SK-N-SH (cell line): Measurements from ENCODE around the gene RABGAP1L. TPM values are rescaled to one million over a fixed set of nuclear protein-coding genes. Genes with fewer than 3 reads are reported as not detected.

Experiments used
- CTCF ChIA-PET: fragments of 300-600, 350-600 bp; formaldehyde crosslinking; extraction: SDS; loops from one replicate; lab custom pipeline; 2021; lab: Yijun Ruan, JAX
- POLR2A ChIA-PET: fragments of 350-600 bp; sonication (Branson Sonifier 250); formaldehyde crosslinking; extraction: SDS; loops from one replicate; lab custom pipeline; 2020; ENCODE audit warnings: antibody characterized with exemption, inconsistent platforms; lab: Yijun Ruan, JAX
- DNase-seq: peaks from one replicate; pipeline ENCODE4 v3.0.0; 2012
- H2AFZ ChIP-seq: fragments of 200-600 bp; sonication (generic); 2 replicates; pipeline ENCODE4 v1.8.1; 2016; ENCODE audit warnings: antibody characterized with exemption, mild to moderate bottlenecking, low read depth
- H3F3A ChIP-seq: fragments of 200-600 bp; sonication (generic); replicated peaks from 2 replicates; pipeline ENCODE3; 2016; ENCODE audit warnings: antibody characterized with exemption, mild to moderate bottlenecking; ENCODE audit not compliant: insufficient read depth
- H3K27ac ChIP-seq, 2 experiments: fragments of 200-500 bp in 1 of 2; fragments of 200-600 bp in 1 of 2; sonication (Bioruptor generic) in 1 of 2; sonication (generic), shearing (Covaris generic) in 1 of 2; 2 replicates each; pipeline versions ENCODE4 v1.5.1 to v1.6.1; 2014 to 2016; ENCODE audit warnings: low read depth in 2 of 2, inconsistent platforms in 1 of 2, low read length in 1 of 2, mild to moderate bottlenecking in 1 of 2, mixed read lengths in 1 of 2
- H3K27me3 ChIP-seq: fragments of 200-600 bp; sonication (generic), shearing (Covaris generic); 2 replicates; pipeline ENCODE4 v1.6.1; 2016; ENCODE audit warnings: mixed run types; ENCODE audit not compliant: insufficient read depth
- H3K36me3 ChIP-seq, 2 experiments: fragments of 200-500 bp in 1 of 2; fragments of 200-600 bp in 1 of 2; sonication (Bioruptor generic) in 1 of 2; sonication (generic) in 1 of 2; replicated peaks in 1 of 2; 2 replicates each; pipeline versions ENCODE3 to v1.5.1; 2014 to 2016; ENCODE audit warnings: low read length in 1 of 2, mild to moderate bottlenecking in 1 of 2; ENCODE audit not compliant: insufficient read depth in 2 of 2, control insufficient read depth in 1 of 2
- H3K4me1 ChIP-seq, 2 experiments: fragments of 200-500 bp in 1 of 2; fragments of 200-600 bp in 1 of 2; sonication (Bioruptor generic) in 1 of 2; sonication (generic), shearing (Covaris generic) in 1 of 2; 2 replicates each; pipeline versions ENCODE4 v1.5.1 to v1.6.1; 2014 to 2016; ENCODE audit warnings: low read depth in 1 of 2, low read length in 1 of 2, mixed run types in 1 of 2; ENCODE audit not compliant: insufficient read depth in 2 of 2, control insufficient read depth in 1 of 2
- H3K4me2 ChIP-seq: fragments of 200-600 bp; sonication (generic), shearing (Covaris generic); 2 replicates; pipeline ENCODE4 v1.6.1; 2017; ENCODE audit warnings: mixed run types
- H3K4me3 ChIP-seq, 2 experiments: fragments of 200-500 bp in 1 of 2; fragments of 200-600 bp in 1 of 2; sonication (Bioruptor generic) in 1 of 2; sonication (generic), shearing (Covaris generic) in 1 of 2; 2 replicates each; pipeline versions ENCODE4 v1.5.1 to v1.8.1; 2014 to 2016; ENCODE audit warnings: low read depth in 2 of 2, inconsistent platforms in 1 of 2, low read length in 1 of 2, mild to moderate bottlenecking in 1 of 2, mixed read lengths in 1 of 2, moderate library complexity in 1 of 2
- H3K79me2 ChIP-seq: fragments of 200-600 bp; sonication (generic); 2 replicates; pipeline ENCODE4 v1.8.1; 2017; ENCODE audit warnings: mild to moderate bottlenecking; ENCODE audit not compliant: insufficient read depth
- H3K9ac ChIP-seq: fragments of 200-600 bp; sonication (generic); 2 replicates; pipeline ENCODE4 v1.6.1; 2017; ENCODE audit warnings: mixed run types
- H3K9me2 ChIP-seq: fragments of 200-600 bp; sonication (generic); 2 replicates; pipeline ENCODE4 v1.6.1; 2017; ENCODE audit warnings: mixed run types
- H3K9me3 ChIP-seq: fragments of 200-600 bp; sonication (generic); 2 replicates; pipeline ENCODE4 v1.6.1; 2017; ENCODE audit warnings: mixed run types, mild to moderate bottlenecking, moderate library complexity
- H4K20me1 ChIP-seq: fragments of 200-600 bp; sonication (generic); 2 replicates; pipeline ENCODE4 v1.6.1; 2017; ENCODE audit warnings: mild to moderate bottlenecking, mixed run types; ENCODE audit not compliant: insufficient read depth
- ELF1 ChIP-seq: IDR thresholded peaks from 2 replicates; pipeline ENCODE4 v1.4.0; 2012
- EP300 ChIP-seq, 2 experiments: IDR thresholded peaks; 2 replicates each; pipeline versions ENCODE4 v1.4.0 to v1.6.1; 2012; ENCODE audit warnings: borderline replicate concordance in 1 of 2, low read depth in 1 of 2, low read length in 1 of 2
- EZH2phosphoT487 ChIP-seq: fragments of 200-600 bp; sonication (generic); IDR thresholded peaks from 2 replicates; pipeline ENCODE4 v1.6.1; 2017; ENCODE audit warnings: low read depth, mixed run types, mild to moderate bottlenecking, antibody characterized with exemption, moderate library complexity, borderline replicate concordance
- FOXM1 ChIP-seq: IDR thresholded peaks from 2 replicates; pipeline ENCODE4 v1.4.0; 2012; ENCODE audit warnings: low read depth, mild to moderate bottlenecking
- GABPA ChIP-seq: IDR thresholded peaks from 2 replicates; pipeline ENCODE4 v1.4.0; 2012; ENCODE audit warnings: low read depth, mild to moderate bottlenecking
- JUND ChIP-seq: IDR thresholded peaks from 2 replicates; pipeline ENCODE4 v1.4.0; 2012
- MEF2A ChIP-seq: IDR thresholded peaks from 2 replicates; pipeline ENCODE4 v1.4.0; 2012; ENCODE audit warnings: low read depth, borderline replicate concordance
- MXI1 ChIP-seq: IDR thresholded peaks from 2 replicates; pipeline ENCODE4 v1.6.1; 2012; ENCODE audit warnings: mild to moderate bottlenecking, low read depth, low read length, improper control_type of control experiment
- NFIC ChIP-seq: IDR thresholded peaks from 2 replicates; pipeline ENCODE4 v1.4.0; 2012; ENCODE audit warnings: borderline replicate concordance
- POLR2AphosphoS5 ChIP-seq: IDR thresholded peaks from 2 replicates; pipeline ENCODE4 v1.6.1; 2012; ENCODE audit warnings: low read depth, low read length
- RFX5 ChIP-seq: IDR thresholded peaks from 2 replicates; pipeline ENCODE4 v1.6.1; 2012; ENCODE audit warnings: mild to moderate bottlenecking, improper control_type of control experiment, low read length
- SIN3A ChIP-seq: IDR thresholded peaks from 2 replicates; pipeline ENCODE4 v1.6.1; 2012; ENCODE audit warnings: low read depth, mild to moderate bottlenecking, low read length, moderate library complexity, borderline replicate concordance
- SMC3 ChIP-seq: IDR thresholded peaks from 2 replicates; pipeline ENCODE4 v1.6.1; 2012; ENCODE audit warnings: low read depth, low read length, improper control_type of control experiment
- TCF12 ChIP-seq: IDR thresholded peaks from 2 replicates; pipeline ENCODE4 v1.4.0; 2012
- YY1 ChIP-seq: IDR thresholded peaks from 2 replicates; pipeline ENCODE4 v1.4.0; 2012; ENCODE audit warnings: low read depth, mild to moderate bottlenecking
- WGBS: methylation state at CpG from one replicate; pipeline ENCODE4 v1.1.6; 2017; ENCODE audit warnings: low lambda C conversion rate; 5-methylcytosine and 5-hydroxymethylcytosine counted together
- polyA plus RNA-seq, 3 experiments: library from polyadenylated mRNA; depleted of rRNA; stranded (reverse); fragments of >200 nt; gene quantifications; 2 replicates each; pipeline ENCODE4 v1.2.3, GENCODE V29; 2012
- TF ChIP-seq, protein P1 (sequence below): IDR thresholded peaks from 2 replicates; pipeline ENCODE4 v1.4.0; 2012; ENCODE audit warnings: low read depth, borderline replicate concordance
- TF ChIP-seq, protein P2 (sequence below): fragments of 150-350 bp; IDR thresholded peaks from 2 replicates; pipeline ENCODE4 v1.6.1; 2016; ENCODE audit warnings: mild to moderate bottlenecking, low read depth, low read length
- TF ChIP-seq, protein P3 (sequence below): IDR thresholded peaks from 2 replicates; pipeline ENCODE4 v1.6.1; 2012; ENCODE audit warnings: mild to moderate bottlenecking, low read depth, low read length, moderate library complexity
- TF ChIP-seq, protein P4 (sequence below): IDR thresholded peaks from 2 replicates; pipeline ENCODE4 v1.4.0; 2012; ENCODE audit warnings: low read depth, borderline replicate concordance

Gene RABGAP1L
- polyA plus RNA-seq, 1 of the 3 experiments (the other 2 are of a cell fraction): 7.2 TPM

DNA sequence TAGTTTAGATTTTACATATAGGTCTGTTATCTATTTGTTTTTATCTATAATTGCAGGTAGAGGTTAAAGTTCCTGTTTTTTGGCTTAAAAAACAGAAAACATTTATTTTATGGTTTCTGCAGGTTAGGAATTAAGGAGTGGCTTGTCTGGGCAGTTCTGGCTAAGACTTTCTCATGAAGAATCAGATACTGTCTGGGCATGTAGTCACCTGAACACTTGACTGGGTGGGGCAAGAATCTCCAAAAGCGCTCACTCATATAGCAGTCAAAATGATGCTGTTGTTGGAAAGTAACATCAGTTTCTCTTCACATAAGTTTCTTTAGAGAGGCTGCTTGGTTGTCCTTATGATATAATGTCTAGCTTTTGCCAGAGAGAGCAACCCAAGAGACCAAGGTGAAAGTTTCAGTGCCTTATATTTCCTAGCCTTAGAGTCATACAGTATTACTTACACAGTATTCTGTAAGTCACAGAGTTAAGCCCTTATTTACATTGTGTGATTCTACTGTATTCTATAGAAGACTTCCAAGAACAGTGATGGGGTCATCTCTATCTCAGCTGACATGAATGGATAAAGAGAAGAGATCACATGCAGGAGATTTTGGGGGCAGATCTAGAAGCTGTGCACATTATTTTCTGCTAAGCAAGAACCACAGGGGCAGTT is 163.0 kb downstream of the RABGAP1L start:
- no peaks in the 10 kb centered on the region for H3K79me2 ChIP-seq
- no peaks in the 10 kb centered on the region for H3F3A ChIP-seq
- ChIA-PET CTCF (no interaction called here), POLR2A (no interaction called here)
- no peak overlapping the region for H3K27ac ChIP-seq
- H3K4me1 ChIP-seq: no peaks in the 10 kb centered on the region
- TF ChIP-seq YY1 (no peak), MEF2A (no peak), SMC3 (no peak), EZH2phosphoT487 (no peak), POLR2AphosphoS5 (no peak), TCF12 (no peak), JUND (no peak), MXI1 (no peak), RFX5 (no peak), FOXM1 (no peak), NFIC (no peak), ELF1 (no peak), GABPA (no peak), EP300 (IDR thresholded peaks at IDR 0.05; ENCODE audit: borderline replicate concordance in 1 of 2, low read depth in 1 of 2, low read length in 1 of 2) (no peak), SIN3A (no peak)
- TF ChIP-seq, protein P1, sequence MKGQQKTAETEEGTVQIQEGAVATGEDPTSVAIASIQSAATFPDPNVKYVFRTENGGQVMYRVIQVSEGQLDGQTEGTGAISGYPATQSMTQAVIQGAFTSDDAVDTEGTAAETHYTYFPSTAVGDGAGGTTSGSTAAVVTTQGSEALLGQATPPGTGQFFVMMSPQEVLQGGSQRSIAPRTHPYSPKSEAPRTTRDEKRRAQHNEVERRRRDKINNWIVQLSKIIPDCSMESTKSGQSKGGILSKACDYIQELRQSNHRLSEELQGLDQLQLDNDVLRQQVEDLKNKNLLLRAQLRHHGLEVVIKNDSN: no peak
- TF ChIP-seq, protein P2, sequence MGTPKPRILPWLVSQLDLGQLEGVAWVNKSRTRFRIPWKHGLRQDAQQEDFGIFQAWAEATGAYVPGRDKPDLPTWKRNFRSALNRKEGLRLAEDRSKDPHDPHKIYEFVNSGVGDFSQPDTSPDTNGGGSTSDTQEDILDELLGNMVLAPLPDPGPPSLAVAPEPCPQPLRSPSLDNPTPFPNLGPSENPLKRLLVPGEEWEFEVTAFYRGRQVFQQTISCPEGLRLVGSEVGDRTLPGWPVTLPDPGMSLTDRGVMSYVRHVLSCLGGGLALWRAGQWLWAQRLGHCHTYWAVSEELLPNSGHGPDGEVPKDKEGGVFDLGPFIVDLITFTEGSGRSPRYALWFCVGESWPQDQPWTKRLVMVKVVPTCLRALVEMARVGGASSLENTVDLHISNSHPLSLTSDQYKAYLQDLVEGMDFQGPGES: no peak
- TF ChIP-seq, protein P3, sequence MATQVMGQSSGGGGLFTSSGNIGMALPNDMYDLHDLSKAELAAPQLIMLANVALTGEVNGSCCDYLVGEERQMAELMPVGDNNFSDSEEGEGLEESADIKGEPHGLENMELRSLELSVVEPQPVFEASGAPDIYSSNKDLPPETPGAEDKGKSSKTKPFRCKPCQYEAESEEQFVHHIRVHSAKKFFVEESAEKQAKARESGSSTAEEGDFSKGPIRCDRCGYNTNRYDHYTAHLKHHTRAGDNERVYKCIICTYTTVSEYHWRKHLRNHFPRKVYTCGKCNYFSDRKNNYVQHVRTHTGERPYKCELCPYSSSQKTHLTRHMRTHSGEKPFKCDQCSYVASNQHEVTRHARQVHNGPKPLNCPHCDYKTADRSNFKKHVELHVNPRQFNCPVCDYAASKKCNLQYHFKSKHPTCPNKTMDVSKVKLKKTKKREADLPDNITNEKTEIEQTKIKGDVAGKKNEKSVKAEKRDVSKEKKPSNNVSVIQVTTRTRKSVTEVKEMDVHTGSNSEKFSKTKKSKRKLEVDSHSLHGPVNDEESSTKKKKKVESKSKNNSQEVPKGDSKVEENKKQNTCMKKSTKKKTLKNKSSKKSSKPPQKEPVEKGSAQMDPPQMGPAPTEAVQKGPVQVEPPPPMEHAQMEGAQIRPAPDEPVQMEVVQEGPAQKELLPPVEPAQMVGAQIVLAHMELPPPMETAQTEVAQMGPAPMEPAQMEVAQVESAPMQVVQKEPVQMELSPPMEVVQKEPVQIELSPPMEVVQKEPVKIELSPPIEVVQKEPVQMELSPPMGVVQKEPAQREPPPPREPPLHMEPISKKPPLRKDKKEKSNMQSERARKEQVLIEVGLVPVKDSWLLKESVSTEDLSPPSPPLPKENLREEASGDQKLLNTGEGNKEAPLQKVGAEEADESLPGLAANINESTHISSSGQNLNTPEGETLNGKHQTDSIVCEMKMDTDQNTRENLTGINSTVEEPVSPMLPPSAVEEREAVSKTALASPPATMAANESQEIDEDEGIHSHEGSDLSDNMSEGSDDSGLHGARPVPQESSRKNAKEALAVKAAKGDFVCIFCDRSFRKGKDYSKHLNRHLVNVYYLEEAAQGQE: no peak
- TF ChIP-seq, protein P4, sequence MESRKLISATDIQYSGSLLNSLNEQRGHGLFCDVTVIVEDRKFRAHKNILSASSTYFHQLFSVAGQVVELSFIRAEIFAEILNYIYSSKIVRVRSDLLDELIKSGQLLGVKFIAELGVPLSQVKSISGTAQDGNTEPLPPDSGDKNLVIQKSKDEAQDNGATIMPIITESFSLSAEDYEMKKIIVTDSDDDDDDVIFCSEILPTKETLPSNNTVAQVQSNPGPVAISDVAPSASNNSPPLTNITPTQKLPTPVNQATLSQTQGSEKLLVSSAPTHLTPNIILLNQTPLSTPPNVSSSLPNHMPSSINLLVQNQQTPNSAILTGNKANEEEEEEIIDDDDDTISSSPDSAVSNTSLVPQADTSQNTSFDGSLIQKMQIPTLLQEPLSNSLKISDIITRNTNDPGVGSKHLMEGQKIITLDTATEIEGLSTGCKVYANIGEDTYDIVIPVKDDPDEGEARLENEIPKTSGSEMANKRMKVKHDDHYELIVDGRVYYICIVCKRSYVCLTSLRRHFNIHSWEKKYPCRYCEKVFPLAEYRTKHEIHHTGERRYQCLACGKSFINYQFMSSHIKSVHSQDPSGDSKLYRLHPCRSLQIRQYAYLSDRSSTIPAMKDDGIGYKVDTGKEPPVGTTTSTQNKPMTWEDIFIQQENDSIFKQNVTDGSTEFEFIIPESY: no peak
- no peaks in the 10 kb centered on the region for H3K27me3 ChIP-seq
- 100% methylated on average over 1 of the region's 1 CpG for WGBS
- no peaks in the 10 kb centered on the region for H3K9me2 ChIP-seq
- no peak overlapping the region for H3K4me2 ChIP-seq
- no peak overlapping the region for H3K4me3 ChIP-seq
- peaks cover 2 to 7% of the 10 kb centered on the region in 2 experiments for H3K36me3 ChIP-seq
- H4K20me1 ChIP-seq: no peaks in the 10 kb centered on the region
- DNase-seq: no peak
- no peak overlapping the region for H2AFZ ChIP-seq
- H3K9me3 ChIP-seq: peaks cover 12% of the 10 kb centered on the region; the same call in 1 of the 2 replicates
- no peak overlapping the region for H3K9ac ChIP-seq
